AG04450 (cell line): ENCODE measurements around the gene KCNQ2. TPM values are rescaled to one million over a fixed set of nuclear protein-coding genes. Genes with fewer than 3 reads are reported as not detected.

Experiments used
- CTCF ChIA-PET: fragments of 300-600, 350-600 bp; formaldehyde crosslinking; extraction: SDS; loops from one replicate; lab custom pipeline; 2022; ENCODE audit warnings: antibody characterized with exemption, inconsistent platforms; lab: Charles Lee
- POLR2A ChIA-PET: fragments of 350-600 bp; formaldehyde crosslinking; extraction: SDS; loops from one replicate; lab custom pipeline; 2021; ENCODE audit warnings: antibody characterized with exemption, inconsistent platforms; lab: Yijun Ruan, JAX
- DNase-seq: peaks from one replicate; pipeline ENCODE4 v3.0.0-alpha.2; 2011; ENCODE audit warnings: low read depth, low spot score
- H3K27ac ChIP-seq: one replicate; pipeline ENCODE4 v1.5.1; 2012; ENCODE audit warnings: low read depth, low read length, control low read depth
- H3K27me3 ChIP-seq: one replicate; pipeline ENCODE4 v1.6.0; 2012; ENCODE audit warnings: low read length; ENCODE audit not compliant: control insufficient read depth, insufficient read depth
- H3K4me3 ChIP-seq: 2 replicates; pipeline ENCODE4 v1.5.1; 2011; ENCODE audit warnings: mild to moderate bottlenecking, low read depth, low read length, control low read depth
- H3K9me3 ChIP-seq: 2 replicates; pipeline ENCODE4 v1.5.1; 2012; ENCODE audit warnings: low read length; ENCODE audit not compliant: control insufficient read depth, insufficient read depth
- CTCF ChIP-seq: IDR thresholded peaks from 2 replicates; pipeline ENCODE4 v1.5.1; 2011; ENCODE audit warnings: low read depth, low read length, control low read depth, inconsistent platforms
- polyA plus RNA-seq: library from polyadenylated mRNA; depleted of rRNA; stranded (reverse); fragments of >200 nt; gene quantifications from 2 replicates; pipeline ENCODE4 v1.2.3, GENCODE V29; 2011

Gene KCNQ2
- polyA plus RNA-seq, 1 experiment = not detected

GRCh38 chr20:63399596-63400375 is 72.7 kb downstream of the KCNQ2 start:
- ChIA-PET POLR2A (no interaction called here), CTCF (no interaction called here)
- DNase-seq = no peak
- no peaks in the 10 kb centered on the region for H3K27me3 ChIP-seq
- H3K27ac ChIP-seq = no peak overlapping the region
- no peak for TF ChIP-seq CTCF
- H3K4me3 ChIP-seq = no peak overlapping the region
- H3K9me3 ChIP-seq = peaks cover 2% of the 10 kb centered on the region; the same call in 1 of the 2 replicates

DNA sequence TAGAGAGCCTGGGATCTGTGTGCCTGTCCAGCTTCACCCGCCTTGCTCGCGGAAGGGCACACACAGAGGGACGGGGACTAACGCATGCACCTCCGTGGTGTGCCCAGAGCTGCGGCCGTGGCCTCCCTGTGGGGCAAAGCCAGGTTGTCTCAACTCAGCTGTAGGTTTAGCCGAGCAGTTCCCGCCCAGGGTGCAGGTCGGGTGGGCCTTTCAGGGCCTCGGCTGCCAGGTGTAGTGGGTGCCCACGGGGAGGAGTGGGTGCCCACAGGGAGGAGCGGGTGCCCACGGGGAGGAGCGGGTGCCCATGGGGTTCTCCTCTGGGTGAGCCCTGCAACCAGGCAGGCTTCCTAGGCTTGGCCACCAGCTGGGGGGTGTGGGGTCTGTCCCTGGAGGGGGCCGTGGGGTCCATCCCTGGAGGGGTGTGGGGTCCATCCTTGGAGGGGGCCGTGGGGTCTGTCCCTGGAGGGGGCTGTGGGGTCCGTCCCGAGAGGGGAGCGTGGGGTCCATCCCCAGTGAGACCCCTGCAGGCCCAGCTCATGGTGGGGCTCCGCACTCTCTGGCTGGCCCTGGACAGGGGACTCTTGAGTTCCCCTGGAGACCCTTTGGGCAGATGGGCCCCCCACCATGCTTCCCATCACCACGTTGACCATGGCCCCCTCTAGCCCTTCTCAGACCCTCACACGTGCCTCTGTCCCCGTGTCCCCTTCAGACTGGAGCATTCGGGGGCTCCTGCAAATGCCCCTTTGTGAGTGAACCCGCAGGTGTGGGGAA is 73.5 kb downstream of the KCNQ2 start:
- DNase-seq = no peak
- H3K9me3 ChIP-seq = no peaks in the 10 kb centered on the region; the same call in 1 of the 2 replicates
- H3K27me3 ChIP-seq = peaks cover 5% of the 10 kb centered on the region
- POLR2A ChIA-PET = no interaction called here
- CTCF ChIA-PET = no interaction called here
- no peak overlapping the region for H3K27ac ChIP-seq
- H3K4me3 ChIP-seq = no peak overlapping the region
- TF ChIP-seq CTCF = no peak

GRCh38 chr20:63397946-63398450 is 74.5 kb downstream of the KCNQ2 start:
- DNase-seq = no peak
- Histone ChIP-seq H3K27ac (no peak overlapping the region), H3K9me3 (no peaks in the 10 kb centered on the region; the same call in 1 of the 2 replicates), H3K27me3 (peaks cover 6% of the 10 kb centered on the region), H3K4me3 (no peak overlapping the region)
- no peak for TF ChIP-seq CTCF
- ChIA-PET POLR2A (no interaction called here), CTCF (interaction anchor here (0.5 kb wide), 1 partner anchor 65 kb away, joined by 3 read pairs; no protein-coding TSS in a partner anchor)

DNA sequence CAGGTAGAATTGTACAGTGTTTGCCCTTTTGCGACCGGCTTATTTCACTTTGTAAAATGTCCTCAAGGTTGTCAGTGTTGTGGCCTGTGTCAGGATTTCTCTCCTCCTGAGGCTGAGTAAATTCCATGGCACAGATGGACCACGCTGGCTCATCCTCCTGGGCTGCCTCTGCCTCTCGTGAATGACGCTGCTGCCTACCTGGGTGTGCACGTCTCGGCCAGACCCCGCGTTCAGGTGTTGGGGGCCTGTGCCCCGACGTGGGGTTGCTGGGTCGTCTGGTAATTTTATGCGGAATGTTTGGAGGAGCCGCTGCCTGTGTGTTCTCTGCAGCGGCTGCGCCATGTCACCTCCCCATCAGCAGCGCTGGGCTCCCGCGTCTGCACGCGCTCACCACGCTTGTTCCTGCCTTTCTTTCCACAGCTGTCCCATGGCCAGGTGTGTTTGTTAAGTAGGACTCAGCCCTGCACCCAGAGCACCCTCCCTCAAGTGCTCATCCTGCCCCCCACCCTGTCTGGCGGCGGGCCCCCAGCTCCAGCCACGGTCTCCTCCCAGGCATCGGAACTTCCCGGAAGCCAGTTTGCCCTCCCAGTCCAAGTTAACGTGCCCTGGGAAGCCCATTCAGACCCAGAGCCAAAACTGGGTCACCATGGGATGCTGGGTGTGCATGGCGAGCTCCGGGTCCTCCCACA is 75.2 kb downstream of the KCNQ2 start:
- H3K9me3 ChIP-seq = no peaks in the 10 kb centered on the region; the same call in 1 of the 2 replicates
- CTCF ChIA-PET = no interaction called here
- H3K27ac ChIP-seq = no peak overlapping the region
- H3K4me3 ChIP-seq = no peak overlapping the region
- DNase-seq = no peak
- no peak for TF ChIP-seq CTCF
- POLR2A ChIA-PET = no interaction called here
- H3K27me3 ChIP-seq = peaks cover 6% of the 10 kb centered on the region
